Mesenchymal stem cell (in vitro differentiated cells and primary cell): ENCODE data around the gene PPIH.

Experiments used
- DNase-seq: peaks from one replicate; pipeline ENCODE4 v3.0.0-alpha.2; 2013
- H2AFZ ChIP-seq: one replicate; pipeline ENCODE4 v1.6.1; 2013; ENCODE audit warnings: low read depth, mild to moderate bottlenecking, control low read depth, inconsistent platforms, low read length, moderate library complexity
- H2AK5ac ChIP-seq: 2 replicates; pipeline ENCODE4 v1.6.1; 2013; ENCODE audit warnings: low read length, moderate library complexity, mild to moderate bottlenecking, inconsistent platforms; ENCODE audit not compliant: severe bottlenecking
- H2BK120ac ChIP-seq: one replicate; pipeline ENCODE4 v1.6.1; 2013; ENCODE audit warnings: low read depth, mild to moderate bottlenecking, inconsistent platforms, low read length, moderate library complexity
- H2BK12ac ChIP-seq, 2 experiments: one replicate each; pipeline ENCODE4 v1.6.1; 2013; ENCODE audit warnings: inconsistent platforms in 2 of 2, low read length in 2 of 2, mild to moderate bottlenecking in 2 of 2, moderate library complexity in 2 of 2, control low read depth in 1 of 2
- H2BK15ac ChIP-seq: one replicate; pipeline ENCODE4 v1.6.1; 2013; ENCODE audit warnings: mild to moderate bottlenecking, low read depth, inconsistent platforms; ENCODE audit not compliant: poor library complexity, severe bottlenecking
- H2BK5ac ChIP-seq: 2 replicates; pipeline ENCODE4 v1.6.1; 2013; ENCODE audit warnings: low read depth, mild to moderate bottlenecking, low read length, control low read depth, inconsistent platforms; ENCODE audit not compliant: poor library complexity, severe bottlenecking
- H3K14ac ChIP-seq, 2 experiments: one replicate each; pipeline ENCODE4 v1.6.1; 2013; ENCODE audit warnings: inconsistent platforms in 2 of 2, low read length in 2 of 2, control low read depth in 1 of 2, mild to moderate bottlenecking in 1 of 2, moderate library complexity in 1 of 2
- H3K18ac ChIP-seq, 2 experiments: one replicate each; pipeline ENCODE4 v1.6.1; 2013; ENCODE audit warnings: inconsistent platforms in 2 of 2, low read length in 2 of 2, control low read depth in 1 of 2, low read depth in 1 of 2, mild to moderate bottlenecking in 1 of 2
- H3K23ac ChIP-seq, 2 experiments: one replicate each; pipeline ENCODE4 v1.6.1; 2013; ENCODE audit warnings: inconsistent platforms in 2 of 2, low read length in 2 of 2, mild to moderate bottlenecking in 2 of 2, moderate library complexity in 2 of 2, control low read depth in 1 of 2
- H3K27ac ChIP-seq: 2 replicates; pipeline ENCODE4 v1.5.1; 2013; ENCODE audit warnings: mild to moderate bottlenecking, moderate library complexity, low read length, control low read depth, inconsistent platforms; ENCODE audit not compliant: poor library complexity, severe bottlenecking
- H3K27me3 ChIP-seq, 2 experiments: 2 replicates each; pipeline versions ENCODE4 v1.6.1 to v1.7.0; 2013; ENCODE audit warnings: low read length in 2 of 2, mild to moderate bottlenecking in 2 of 2, moderate library complexity in 2 of 2, control low read depth in 1 of 2, inconsistent platforms in 1 of 2; ENCODE audit not compliant: control insufficient read depth in 1 of 2, insufficient read depth in 1 of 2
- H3K36me3 ChIP-seq, 2 experiments: 2 replicates each; pipeline versions ENCODE4 v1.6.1 to v1.7.0; 2013; ENCODE audit warnings: low read length in 2 of 2, control low read depth in 1 of 2, inconsistent platforms in 1 of 2, low read depth in 1 of 2, mild to moderate bottlenecking in 1 of 2; ENCODE audit not compliant: insufficient read depth in 2 of 2, control insufficient read depth in 1 of 2
- H3K4ac ChIP-seq, 2 experiments: one replicate each; pipeline ENCODE4 v1.6.1; 2013; ENCODE audit warnings: inconsistent platforms in 2 of 2, low read length in 2 of 2, mild to moderate bottlenecking in 2 of 2, moderate library complexity in 2 of 2, control low read depth in 1 of 2, low read depth in 1 of 2
- H3K4me1 ChIP-seq: 2 replicates; pipeline ENCODE4 v1.6.1; 2013; ENCODE audit warnings: low read depth, low read length, control low read depth; ENCODE audit not compliant: control insufficient read depth, insufficient read depth
- H3K4me2 ChIP-seq: 2 replicates; pipeline ENCODE4 v1.6.1; 2013; ENCODE audit warnings: low read length, mild to moderate bottlenecking, inconsistent platforms; ENCODE audit not compliant: poor library complexity, severe bottlenecking
- H3K4me3 ChIP-seq, 2 experiments: 2 replicates each; pipeline versions ENCODE4 v1.5.1 to v1.7.0; 2013; ENCODE audit warnings: low read length in 2 of 2, mild to moderate bottlenecking in 2 of 2, control low read depth in 1 of 2, low read depth in 1 of 2; ENCODE audit not compliant: insufficient read depth in 1 of 2
- H3K79me1 ChIP-seq: replicated peaks from 2 replicates; pipeline ENCODE4 v1.6.1; 2013; ENCODE audit warnings: mild to moderate bottlenecking, control low read depth, low read length, inconsistent platforms; ENCODE audit not compliant: poor library complexity, severe bottlenecking
- H3K9ac ChIP-seq: 2 replicates; pipeline ENCODE4 v1.7.0; 2013; ENCODE audit warnings: mild to moderate bottlenecking, low read length, moderate library complexity
- H3K9me3 ChIP-seq: 2 replicates; pipeline ENCODE4 v1.7.0; 2013; ENCODE audit warnings: mild to moderate bottlenecking, low read length; ENCODE audit not compliant: control insufficient read depth
- H4K8ac ChIP-seq: one replicate; pipeline ENCODE4 v1.6.1; 2013; ENCODE audit warnings: inconsistent platforms, mild to moderate bottlenecking, low read length, moderate library complexity
- H4K91ac ChIP-seq: one replicate; pipeline ENCODE4 v1.6.1; 2013; ENCODE audit warnings: mild to moderate bottlenecking, low read length, inconsistent platforms
- WGBS: methylation state at CpG from one replicate; pipeline ENCODE4 v1.1.7; 2013; ENCODE audit warnings: mixed read lengths; 5-methylcytosine and 5-hydroxymethylcytosine counted together

The PPIH gene

GRCh38 chr1:42686418-42686817, 28.2 kb downstream of the PPIH start:
- Histone ChIP-seq H3K9ac (peak overlapping the region; percentile 59), H2BK12ac (no peak overlapping the region), H3K23ac (no peak overlapping the region), H3K9me3 (no peaks in the 10 kb centered on the region), H3K4me3 (peak overlapping the region in 1 of 2 experiments; percentile 92), H4K91ac (no peak overlapping the region), H3K4me2 (no peak overlapping the region), H3K4me1 (peaks cover 6% of the 10 kb centered on the region), H3K18ac (no peak overlapping the region), H3K27ac (no peak overlapping the region), H2BK5ac (no peak overlapping the region), H2BK15ac (no peak overlapping the region), H3K79me1 (no peaks in the 10 kb centered on the region), H2BK120ac (no peak overlapping the region), H3K4ac (no peak overlapping the region), H2AFZ (no peak overlapping the region), H4K8ac (no peak overlapping the region), H2AK5ac (no peak overlapping the region), H3K14ac (no peak overlapping the region), H3K27me3 (no peaks in the 10 kb centered on the region), H3K36me3 (peaks cover 0 to 54% of the 10 kb centered on the region in 2 experiments)
- 91% methylated on average over 4 of the region's 4 CpGs for WGBS
- DNase-seq = no peak

- no peaks in the 10 kb centered on the region for H3K79me1 ChIP-seq
- H3K4me1 ChIP-seq = peaks cover 7% of the 10 kb centered on the region
- no peak overlapping the region for H4K8ac ChIP-seq
- no peak overlapping the region for H3K23ac ChIP-seq
- H2BK15ac ChIP-seq = no peak overlapping the region
- no peak overlapping the region for H4K91ac ChIP-seq
- no peaks in the 10 kb centered on the region for H3K27me3 ChIP-seq
- no peak overlapping the region for H3K18ac ChIP-seq
- DNase-seq = no peak
- no peak overlapping the region for H2BK5ac ChIP-seq
- H3K36me3 ChIP-seq = peaks cover 0 to 68% of the 10 kb centered on the region in 2 experiments
- H3K14ac ChIP-seq = no peak overlapping the region
- H2BK120ac ChIP-seq = no peak overlapping the region
- no peak overlapping the region for H3K4ac ChIP-seq
- H3K9me3 ChIP-seq = no peaks in the 10 kb centered on the region
- 92% methylated on average over 2 of the region's 3 CpGs for WGBS
- no peak overlapping the region for H3K4me3 ChIP-seq
- H2BK12ac ChIP-seq = no peak overlapping the region
- no peak overlapping the region for H3K27ac ChIP-seq
- H3K4me2 ChIP-seq = no peak overlapping the region
- H2AK5ac ChIP-seq = no peak overlapping the region
- H3K9ac ChIP-seq = no peak overlapping the region
- H2AFZ ChIP-seq = no peak overlapping the region
Observed at GRCh38 chr1:42689912-42690311, 31.7 kb downstream of the PPIH start.

- WGBS = 95% methylated on average over 1 of the region's 1 CpG
- Histone ChIP-seq H2BK12ac (no peak overlapping the region), H3K14ac (no peak overlapping the region), H2BK120ac (no peak overlapping the region), H3K36me3 (peaks cover 0 to 69% of the 10 kb centered on the region in 2 experiments), H3K27ac (no peak overlapping the region), H4K91ac (no peak overlapping the region), H3K27me3 (no peaks in the 10 kb centered on the region), H3K18ac (no peak overlapping the region), H2AK5ac (no peak overlapping the region), H3K4ac (no peak overlapping the region), H3K4me3 (no peak overlapping the region), H2BK15ac (no peak overlapping the region), H3K9ac (no peak overlapping the region), H3K9me3 (no peaks in the 10 kb centered on the region), H2AFZ (no peak overlapping the region), H3K4me1 (peaks cover 7% of the 10 kb centered on the region), H2BK5ac (no peak overlapping the region), H4K8ac (no peak overlapping the region), H3K79me1 (no peaks in the 10 kb centered on the region), H3K23ac (no peak overlapping the region), H3K4me2 (no peak overlapping the region)
- DNase-seq = no peak
Observed at GRCh38 chr1:42690477-42691156, 32.4 kb downstream of the PPIH start.

GRCh38 chr1:42691157-42691498, 32.9 kb downstream of the PPIH start:
- Histone ChIP-seq H4K8ac (no peak overlapping the region), H3K23ac (no peak overlapping the region), H2BK120ac (no peak overlapping the region), H2AFZ (no peak overlapping the region), H3K9me3 (no peaks in the 10 kb centered on the region), H3K4me1 (peaks cover 7% of the 10 kb centered on the region), H3K36me3 (peaks cover 0 to 69% of the 10 kb centered on the region in 2 experiments), H3K4me3 (no peak overlapping the region), H2AK5ac (no peak overlapping the region), H2BK5ac (no peak overlapping the region), H3K14ac (no peak overlapping the region), H3K27ac (no peak overlapping the region), H4K91ac (no peak overlapping the region), H3K4ac (no peak overlapping the region), H2BK12ac (no peak overlapping the region), H3K18ac (no peak overlapping the region), H3K27me3 (no peaks in the 10 kb centered on the region), H3K9ac (no peak overlapping the region), H2BK15ac (no peak overlapping the region), H3K4me2 (no peak overlapping the region), H3K79me1 (no peaks in the 10 kb centered on the region)
- DNase-seq = no peak
- 88% methylated on average over 3 of the region's 4 CpGs for WGBS
